NCI-H1436 treated with DMSO at 0.1 percent for 48 hours (cell line): Measurements from ENCODE around the gene BBX.
"Not testable (repeated sequence)": the region's sequence is repeated elsewhere in the genome, so short reads cannot be mapped to it uniquely, and the experiment has no call there.

Source experiments
- DNase-seq: peaks from one replicate; lab custom pipeline; 2025; lab: John Stamatoyannopoulos, UW

Gene BBX

GRCh38 chr3:107803170-107803569 lies 280.4 kb downstream of the BBX start:
- no peak for DNase-seq

- no peak for DNase-seq
Measured at GRCh38 chr3:107806021-107806420, 283.3 kb downstream of the BBX start.

- DNase-seq = no peak
Measured at GRCh38 chr3:107806536-107806935, 283.8 kb downstream of the BBX start.

DNA sequence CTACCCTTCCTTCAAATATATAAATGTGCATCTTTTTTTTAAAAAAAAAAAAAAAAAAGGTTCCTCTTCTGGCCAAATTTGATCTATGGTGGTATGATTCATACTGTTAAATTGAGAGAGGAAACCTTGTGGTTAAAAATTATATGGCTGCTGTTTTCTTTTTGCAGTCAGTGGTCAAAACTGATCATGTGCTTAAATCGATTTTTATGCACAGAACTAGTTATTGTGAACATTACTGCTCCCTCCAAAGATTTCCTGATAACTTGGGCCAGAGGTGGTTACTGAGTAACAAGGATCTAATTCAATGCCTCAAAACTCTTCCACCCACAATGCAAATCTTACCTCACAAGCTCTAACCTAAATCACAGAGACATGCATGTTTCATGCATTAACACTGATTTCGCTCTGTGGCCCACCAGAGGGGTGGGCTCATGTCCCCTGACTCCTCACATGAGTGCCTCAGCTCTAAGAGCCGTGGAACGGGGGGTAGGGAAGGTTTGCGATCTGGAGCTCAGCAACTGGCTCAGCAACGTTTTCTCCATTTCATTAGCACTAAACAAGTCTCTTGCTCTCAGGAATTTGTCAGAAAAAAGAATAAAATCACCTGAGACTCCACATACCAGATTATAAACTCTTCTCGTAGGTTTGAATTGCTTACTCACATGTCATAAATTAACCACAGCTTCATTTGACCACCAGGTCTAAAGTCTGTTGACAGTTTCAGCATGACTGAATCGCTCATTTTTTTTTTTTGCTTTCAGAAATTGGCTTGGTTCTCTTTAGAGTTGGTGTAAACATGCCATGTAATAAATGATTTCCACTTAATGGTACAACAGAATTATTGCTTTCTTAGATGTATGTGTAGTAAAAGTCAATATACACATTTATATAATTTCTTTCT lies 287.7 kb downstream of the BBX start:
- DNase-seq = no peak

DNA sequence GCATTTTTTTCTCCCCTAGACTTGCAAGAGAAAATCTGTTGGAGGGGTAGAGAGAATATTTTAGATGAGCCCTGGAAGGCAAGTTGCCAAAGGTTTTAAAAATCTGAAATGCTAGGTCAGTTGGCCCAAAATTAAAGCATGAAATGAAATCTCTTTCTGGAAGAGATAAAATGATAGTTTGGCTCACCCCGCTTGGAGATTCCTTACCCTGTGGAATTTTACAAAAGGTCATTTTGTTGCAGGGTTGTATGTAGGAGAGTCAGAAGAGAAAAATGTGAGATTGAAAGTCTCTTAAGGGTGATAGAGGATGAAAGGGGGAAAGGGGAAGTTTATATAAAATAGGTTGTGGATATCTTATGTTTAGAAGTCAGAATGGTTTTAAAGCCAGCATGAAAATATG lies 290.3 kb downstream of the BBX start:
- DNase-seq = no peak

GRCh38 chr3:107816107-107816506 lies 293.3 kb downstream of the BBX start:
- no peak for DNase-seq

- no peak for DNase-seq
Measured at GRCh38 chr3:107817076-107817475, 294.3 kb downstream of the BBX start.

- DNase-seq = no peak
Measured at GRCh38 chr3:107818025-107818424, 295.3 kb downstream of the BBX start.

DNA sequence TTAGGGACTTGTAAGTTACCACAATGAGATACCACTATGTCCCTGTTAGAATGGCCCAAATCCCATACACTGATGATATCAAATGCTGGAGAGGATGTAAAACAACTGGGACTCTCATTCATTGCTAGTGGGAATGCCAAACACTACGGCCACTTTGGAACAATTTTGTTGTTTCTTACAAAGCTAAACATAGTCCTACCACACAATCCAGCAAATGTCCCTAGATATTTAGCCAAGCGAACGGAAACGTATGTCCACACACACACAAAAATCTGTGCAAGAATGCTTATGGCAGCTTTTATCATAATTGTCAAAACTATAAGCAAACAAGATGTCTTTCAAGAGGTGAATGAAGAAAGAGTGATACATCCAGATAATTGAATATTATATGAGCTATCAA lies 296.9 kb downstream of the BBX start:
- no peak for DNase-seq

GRCh38 chr3:107822308-107822707 lies 299.5 kb downstream of the BBX start:
- no peak for DNase-seq

DNA sequence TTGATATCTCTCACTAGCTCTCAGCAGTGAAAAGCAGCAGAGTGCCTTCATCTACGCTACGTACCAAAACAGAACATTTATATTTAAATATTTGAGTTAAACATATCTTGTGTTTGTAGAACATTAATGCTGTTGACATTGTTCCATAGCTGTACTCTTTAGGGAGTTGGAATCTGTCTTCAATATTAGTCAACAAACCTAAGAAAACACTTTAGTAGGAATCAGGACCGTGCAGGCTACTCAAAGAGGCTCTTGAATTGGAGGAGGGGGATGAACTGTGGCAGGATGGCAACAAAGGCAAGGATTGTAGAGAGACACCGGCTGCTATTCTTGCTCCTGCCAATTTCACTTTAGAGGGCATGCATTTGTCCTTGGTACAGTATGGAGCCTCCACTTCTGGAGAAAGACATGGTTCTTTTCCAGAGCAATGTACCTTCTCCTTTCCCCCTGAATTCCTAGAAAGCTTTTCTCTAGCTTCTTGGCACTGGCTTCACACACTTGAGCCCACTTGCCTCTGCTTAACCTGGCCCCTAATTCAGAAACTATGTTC lies 302.1 kb downstream of the BBX start:
- no peak for DNase-seq

GRCh38 chr3:107825556-107825955 lies 302.8 kb downstream of the BBX start:
- no peak for DNase-seq

GRCh38 chr3:107826727-107827126 lies 304.0 kb downstream of the BBX start:
- DNase-seq = no peak

DNA sequence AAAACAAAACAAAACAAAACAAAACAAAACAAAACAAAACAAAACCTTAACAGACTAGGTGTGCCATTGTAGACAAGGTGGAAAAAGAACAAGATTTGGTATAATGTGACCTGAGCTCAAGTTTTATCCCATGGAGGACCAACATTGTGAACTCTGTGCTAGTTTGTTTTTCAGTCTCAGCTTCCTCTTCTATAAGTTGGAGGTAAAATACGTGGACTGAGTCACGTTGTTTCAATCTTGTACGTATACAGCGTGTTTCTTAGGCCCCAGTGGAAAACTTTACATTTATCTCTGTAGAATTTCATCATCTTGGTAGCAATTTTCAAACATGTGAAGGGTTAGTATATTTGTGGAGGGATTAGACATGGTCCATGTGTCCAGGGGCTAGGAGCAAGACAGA lies 306.4 kb downstream of the BBX start:
- DNase-seq = no peak

DNA sequence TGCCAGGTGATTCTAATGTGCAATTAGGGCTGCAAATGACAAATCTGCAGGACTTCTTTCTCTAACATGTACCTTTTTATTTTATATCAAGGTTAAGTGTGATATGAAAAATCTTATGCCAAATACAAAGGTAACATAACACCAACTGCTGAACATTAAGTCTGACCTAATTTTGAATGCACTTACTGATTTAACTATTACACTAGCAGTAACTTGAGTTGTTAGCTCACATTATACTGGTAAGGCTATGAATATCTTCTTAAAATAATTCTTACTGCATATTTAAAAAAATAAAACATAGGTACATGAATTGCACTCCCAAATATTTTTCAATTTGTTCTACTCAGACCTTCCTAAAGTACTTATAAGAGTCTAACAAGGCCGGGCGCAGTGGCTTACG lies 308.8 kb downstream of the BBX start:
- no peak for DNase-seq

DNA sequence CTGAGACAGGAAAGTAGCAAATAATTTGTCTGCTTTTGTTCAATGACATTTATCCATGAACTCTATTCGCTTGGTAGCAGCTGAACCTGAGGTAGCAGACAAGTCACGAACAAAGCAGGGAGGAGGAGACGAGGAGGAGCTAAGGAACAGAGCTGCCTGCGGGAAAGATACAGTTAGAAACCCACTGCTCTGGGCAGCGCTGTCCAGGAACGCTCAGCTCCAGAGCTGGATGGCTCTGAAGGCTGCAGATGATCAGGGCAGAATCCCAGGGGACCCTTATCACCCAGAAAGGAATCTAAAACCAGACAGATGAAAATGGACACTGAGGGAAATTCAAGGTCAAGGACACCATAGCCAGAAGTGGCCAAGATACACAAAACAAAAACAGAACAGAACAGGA lies 310.3 kb downstream of the BBX start:
- no peak for DNase-seq

- DNase-seq = no peak
Measured at GRCh38 chr3:107833722-107834416, 311.1 kb downstream of the BBX start.

GRCh38 chr3:107835001-107835400 lies 312.2 kb downstream of the BBX start:
- DNase-seq = not testable (repeated sequence)

- no peak for DNase-seq
Measured at GRCh38 chr3:107837895-107838612, 315.3 kb downstream of the BBX start.

- no peak for DNase-seq
Measured at GRCh38 chr3:107841831-107842230, 319.1 kb downstream of the BBX start.

GRCh38 chr3:107842940-107843339 lies 320.2 kb downstream of the BBX start:
- DNase-seq = no peak
